ENCODE data around the gene LY6G6F. TPM values are rescaled to one million over a fixed set of nuclear protein-coding genes. Genes with fewer than 3 reads are reported as not detected.

The LY6G6F gene
- total and polyA plus RNA-seq, 2 donors (not counting 3 experiments of a cell fraction or from before 2014, with no cell fraction given) = not detected

DNA sequence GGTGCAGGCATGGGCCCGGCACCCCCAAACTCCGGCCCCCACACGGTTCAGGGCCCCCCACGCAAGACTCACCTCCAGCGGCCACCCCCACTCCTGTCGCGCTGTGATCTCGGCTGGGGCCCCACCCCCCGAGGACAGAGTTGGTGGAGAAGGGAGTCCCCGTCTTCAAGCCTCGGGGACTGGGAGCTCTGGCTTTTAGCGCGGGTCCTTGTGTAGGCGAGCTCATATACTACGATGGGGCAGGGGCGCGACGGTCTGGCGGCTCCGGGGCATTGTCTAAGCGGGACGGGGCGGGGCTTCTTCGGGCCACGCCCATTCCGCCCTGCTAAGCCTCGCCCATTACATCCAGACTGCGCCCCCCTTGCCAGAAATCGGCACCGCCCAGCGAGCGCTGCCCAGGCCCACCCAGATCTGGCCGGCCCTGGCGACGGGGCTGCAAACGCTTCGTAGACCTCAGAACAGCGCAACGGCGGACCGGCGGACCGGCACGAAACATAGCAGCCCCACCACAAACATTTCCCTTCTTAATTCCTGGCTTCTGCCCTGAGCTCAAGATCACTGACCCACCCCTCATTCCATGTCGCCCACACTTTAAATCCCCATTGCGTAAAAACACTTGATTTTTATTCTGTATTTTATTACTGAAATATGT lies 23.4 kb downstream of the LY6G6F start:
- Histone ChIP-seq H3K4me2 (ENCODE audit: insufficient read depth, low read length) (peak overlapping the region; percentile 73), H3K27ac (ENCODE audit: insufficient read depth, low read depth, low read length) (peak overlapping the region; percentile 54), H3K4me1 (ENCODE audit: control insufficient read depth, extremely low read depth, insufficient read depth, low read length) (peaks cover 38% of the 10 kb centered on the region), H3K9me1 (replicated peaks; ENCODE audit: control insufficient read depth, extremely low read depth, insufficient read depth, low read length) (no peaks in the 10 kb centered on the region), H4K20me1 (replicated peaks; ENCODE audit: control insufficient read depth, extremely low read depth, insufficient read depth, low read length) (no peaks in the 10 kb centered on the region), H3K9me3 (replicated peaks; ENCODE audit: control insufficient read depth, insufficient read depth, low read length) (no peaks in the 10 kb centered on the region), H3K4me3 (replicated peaks in 1 of 3; ENCODE audit: insufficient read depth in 1 of 3, low read depth in 1 of 3, low read length in 3 of 3) (peak overlapping the region; percentile 66 to 94 (median 70)), H3K36me3 (ENCODE audit: control insufficient read depth in 2 of 2, extremely low read depth in 1 of 2, insufficient read depth in 2 of 2, low read length in 2 of 2) (peaks cover 19 to 38% of the 10 kb centered on the region in 2 experiments), H2AFZ (ENCODE audit: low read depth, low read length) (no peak overlapping the region), H3K27me3 (ENCODE audit: control insufficient read depth in 2 of 2, insufficient read depth in 2 of 2, low read length in 2 of 2) (no peaks in the 10 kb centered on the region), H3K79me2 (ENCODE audit: control insufficient read depth, insufficient read depth, low read length) (peaks cover 23% of the 10 kb centered on the region), H3K9ac (replicated peaks; ENCODE audit: extremely low read depth, insufficient read depth, low read length) (peak overlapping the region; percentile 80)
- peak; percentile 94 for DNase-seq (ENCODE audit: low read depth, low spot score)
- dilution Hi-C loops (cut with MboI; ENCODE audit: extremely low pct_ligation_motif_present, low sequenced_read_pairs) = no loop called here
- no TSS peak for BruUV-seq (replicated peaks)
- ChIA-PET POLR2A (interaction anchor here (0.5 to 2.2 kb wide), 5 partner anchors 10 to 97 kb away, joined by 3 to 14 read pairs (median 4); partner anchors contain the start of genes HSPA1A, HSPA1B, HSPA1L and MSH5), CTCF (interaction anchor here (0.8 to 5.4 kb wide), 21 partner anchors 8 to 222 kb away, joined by 3 to 42 read pairs (median 6); partner anchors contain the start of genes ABHD16A, HSPA1B, LSM2 and LY6G5C)
- no peak for TF ChIP-seq JUN (IDR thresholded peaks at IDR 0.05; ENCODE audit: borderline replicate concordance, insufficient read depth, insufficient read length, low read depth)
- TF ChIP-seq POLR2AphosphoS5 (IDR thresholded peaks at IDR 0.05; ENCODE audit: insufficient read depth, low read depth, low read length) = peak; percentile 98
- TF ChIP-seq POLR2A (IDR thresholded peaks at IDR 0.05; ENCODE audit: low read depth, low read length) = peak; percentile 97
- TF ChIP-seq, protein P1, sequence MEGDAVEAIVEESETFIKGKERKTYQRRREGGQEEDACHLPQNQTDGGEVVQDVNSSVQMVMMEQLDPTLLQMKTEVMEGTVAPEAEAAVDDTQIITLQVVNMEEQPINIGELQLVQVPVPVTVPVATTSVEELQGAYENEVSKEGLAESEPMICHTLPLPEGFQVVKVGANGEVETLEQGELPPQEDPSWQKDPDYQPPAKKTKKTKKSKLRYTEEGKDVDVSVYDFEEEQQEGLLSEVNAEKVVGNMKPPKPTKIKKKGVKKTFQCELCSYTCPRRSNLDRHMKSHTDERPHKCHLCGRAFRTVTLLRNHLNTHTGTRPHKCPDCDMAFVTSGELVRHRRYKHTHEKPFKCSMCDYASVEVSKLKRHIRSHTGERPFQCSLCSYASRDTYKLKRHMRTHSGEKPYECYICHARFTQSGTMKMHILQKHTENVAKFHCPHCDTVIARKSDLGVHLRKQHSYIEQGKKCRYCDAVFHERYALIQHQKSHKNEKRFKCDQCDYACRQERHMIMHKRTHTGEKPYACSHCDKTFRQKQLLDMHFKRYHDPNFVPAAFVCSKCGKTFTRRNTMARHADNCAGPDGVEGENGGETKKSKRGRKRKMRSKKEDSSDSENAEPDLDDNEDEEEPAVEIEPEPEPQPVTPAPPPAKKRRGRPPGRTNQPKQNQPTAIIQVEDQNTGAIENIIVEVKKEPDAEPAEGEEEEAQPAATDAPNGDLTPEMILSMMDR (IDR thresholded peaks at IDR 0.05; ENCODE audit: extremely low read depth in 1 of 2, insufficient read depth in 1 of 2, low read depth in 1 of 2, low read length in 2 of 2) = peak in 1 of 2 donors; percentile 6
- FAIRE-seq = peak; percentile 87
- intact Hi-C loops (cut with micrococcal nuclease) = loop anchor here (1.0 to 10.0 kb wide), 8 partner anchors 8 to 185 kb away; partner anchors contain the start of genes ABHD16A, ATP6V1G2, DDX39B and HSPA1B

Data from endothelial cell of umbilical vein (primary cell).